ENCODE measurements around the gene GCC2.

Gene GCC2

DNA sequence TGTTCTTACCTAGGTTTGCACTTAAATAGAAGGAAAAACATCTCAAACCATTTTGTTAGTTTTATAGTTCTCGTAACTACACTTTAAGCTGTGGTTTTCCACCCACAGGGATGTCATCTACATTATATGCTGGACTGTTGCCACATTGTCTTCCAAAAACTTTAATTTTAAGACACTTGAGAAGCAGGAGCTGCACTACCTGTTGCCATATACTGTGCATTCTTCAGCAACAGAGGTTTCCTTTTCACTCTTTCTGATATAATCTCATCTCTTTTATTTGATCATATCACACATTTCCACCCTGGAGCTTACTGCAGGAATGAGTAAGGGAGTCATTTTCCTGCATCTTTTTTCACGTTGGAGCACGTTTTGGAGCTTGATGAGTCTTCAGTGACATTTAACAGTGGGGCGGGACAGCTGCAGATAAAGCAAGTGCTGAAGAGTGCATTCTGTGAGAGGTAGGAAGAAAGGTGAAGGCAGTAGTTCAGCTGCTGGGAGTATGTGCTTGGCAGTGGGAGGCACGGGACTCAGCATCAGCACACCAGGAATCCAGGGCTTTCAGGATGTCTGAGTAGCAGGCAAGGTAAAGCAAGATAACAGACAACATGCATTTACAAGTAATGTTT is 89.1 kb downstream of the GCC2 start:
- Histone ChIP-seq H2AFZ (no peak overlapping the region), H3K79me2 (peaks cover 26% of the 10 kb centered on the region), H3K27me3 (ENCODE audit: control insufficient read depth, insufficient read depth, low read length) (no peaks in the 10 kb centered on the region), H3K4me3 (ENCODE audit: low read depth, low read length) (no peak overlapping the region), H3K4me2 (ENCODE audit: low read length) (no peak overlapping the region), H3K9me3 (ENCODE audit: control insufficient read depth, low read length) (no peaks in the 10 kb centered on the region), H3K4me1 (no peaks in the 10 kb centered on the region), H3K27ac (no peak overlapping the region), H3K9ac (no peak overlapping the region), H3K36me3 (ENCODE audit: control insufficient read depth, insufficient read depth, low read length) (no peaks in the 10 kb centered on the region)
- TF ChIP-seq CTCF (IDR thresholded peaks at IDR 0.05), result no peak

DNA sequence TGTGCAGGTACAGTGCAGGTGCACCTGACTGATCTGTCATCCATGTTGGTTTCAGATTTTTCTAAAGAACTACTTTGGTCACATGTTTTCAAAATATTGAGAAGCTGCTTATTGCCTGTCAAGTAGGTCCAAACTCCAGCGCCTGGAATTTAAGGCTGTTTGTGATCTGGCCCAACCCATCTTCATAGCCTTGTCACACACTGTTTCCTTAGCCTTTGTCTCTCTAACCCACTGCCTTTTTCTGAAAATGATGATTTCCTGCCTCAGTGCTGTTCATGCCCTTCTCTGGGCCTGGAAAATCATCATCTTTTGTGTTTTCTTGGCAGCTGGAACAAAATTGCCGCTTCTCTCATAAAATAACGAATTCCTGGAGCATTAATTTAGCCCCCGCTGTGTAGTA is 92.4 kb downstream of the GCC2 start:
- H3K27me3 ChIP-seq (ENCODE audit: control insufficient read depth, insufficient read depth, low read length), result no peaks in the 10 kb centered on the region
- H3K4me2 ChIP-seq (ENCODE audit: low read length), result no peak overlapping the region
- no peaks in the 10 kb centered on the region for H3K36me3 ChIP-seq (ENCODE audit: control insufficient read depth, insufficient read depth, low read length)
- peaks cover 24% of the 10 kb centered on the region for H3K79me2 ChIP-seq
- no peaks in the 10 kb centered on the region for H3K4me1 ChIP-seq
- H3K4me3 ChIP-seq (ENCODE audit: low read depth, low read length), result no peak overlapping the region
- no peaks in the 10 kb centered on the region for H3K9me3 ChIP-seq (ENCODE audit: control insufficient read depth, low read length)
- no peak overlapping the region for H2AFZ ChIP-seq
- H3K9ac ChIP-seq, result no peak overlapping the region
- H3K27ac ChIP-seq, result no peak overlapping the region
- no peak for TF ChIP-seq CTCF (IDR thresholded peaks at IDR 0.05)

DNA sequence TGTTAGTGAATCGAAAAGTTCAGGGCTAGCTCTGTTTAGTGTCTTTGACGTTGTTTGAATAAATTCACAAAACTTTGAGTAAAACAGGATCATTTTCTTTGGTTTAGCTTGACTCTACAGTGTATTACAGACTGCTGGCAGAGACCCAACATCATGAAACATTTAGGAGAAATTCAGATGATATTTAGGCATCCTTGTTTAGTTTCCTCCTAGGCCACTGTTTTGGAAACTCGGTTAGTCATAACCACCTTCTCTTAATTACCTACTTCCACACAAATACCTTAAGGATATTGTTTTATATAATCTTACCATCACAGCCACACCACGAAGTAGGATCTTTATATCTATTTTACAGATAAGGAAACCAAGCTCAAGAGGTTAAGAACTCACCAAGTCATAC is 93.1 kb downstream of the GCC2 start:
- Histone ChIP-seq H3K9ac (no peak overlapping the region), H3K79me2 (peaks cover 22% of the 10 kb centered on the region), H3K27ac (no peak overlapping the region), H3K36me3 (ENCODE audit: control insufficient read depth, insufficient read depth, low read length) (no peaks in the 10 kb centered on the region), H3K4me1 (no peaks in the 10 kb centered on the region), H3K27me3 (ENCODE audit: control insufficient read depth, insufficient read depth, low read length) (no peaks in the 10 kb centered on the region), H3K4me2 (ENCODE audit: low read length) (no peak overlapping the region), H3K4me3 (ENCODE audit: low read depth, low read length) (no peak overlapping the region), H3K9me3 (ENCODE audit: control insufficient read depth, low read length) (no peaks in the 10 kb centered on the region), H2AFZ (no peak overlapping the region)
- no peak for TF ChIP-seq CTCF (IDR thresholded peaks at IDR 0.05)

- Histone ChIP-seq H3K9me3 (ENCODE audit: control insufficient read depth, low read length) (no peaks in the 10 kb centered on the region), H3K36me3 (ENCODE audit: control insufficient read depth, insufficient read depth, low read length) (no peaks in the 10 kb centered on the region), H3K4me1 (peaks cover 1% of the 10 kb centered on the region), H2AFZ (no peak overlapping the region), H3K9ac (no peak overlapping the region), H3K4me3 (ENCODE audit: low read depth, low read length) (no peak overlapping the region), H3K79me2 (peaks cover 7% of the 10 kb centered on the region), H3K4me2 (ENCODE audit: low read length) (no peak overlapping the region), H3K27me3 (ENCODE audit: control insufficient read depth, insufficient read depth, low read length) (no peaks in the 10 kb centered on the region), H3K27ac (no peak overlapping the region)
- TF ChIP-seq CTCF (IDR thresholded peaks at IDR 0.05), result no peak
Observed at GRCh38 chr2:108547606-108548005, 98.6 kb downstream of the GCC2 start.
